ENCODE data around the gene RAB8A.

The RAB8A gene

GRCh38 chr19:16111160-16111908 is at the start of gene RAB8A:
RAB8A (plus strand) TSS chr19:16111889; CDS start chr19:16111902, 13 bp downstream.
- peak; percentile 96 to 99 for DNase-seq (ENCODE audit: extremely low read depth in 1 of 2, low read depth in 1 of 2)

- no peak for DNase-seq (ENCODE audit: extremely low read depth in 1 of 2, low read depth in 1 of 2)
These were observed 49.7 kb upstream of the RAB8A start for GRCh38 chr19:16061943-16062342.

DNA sequence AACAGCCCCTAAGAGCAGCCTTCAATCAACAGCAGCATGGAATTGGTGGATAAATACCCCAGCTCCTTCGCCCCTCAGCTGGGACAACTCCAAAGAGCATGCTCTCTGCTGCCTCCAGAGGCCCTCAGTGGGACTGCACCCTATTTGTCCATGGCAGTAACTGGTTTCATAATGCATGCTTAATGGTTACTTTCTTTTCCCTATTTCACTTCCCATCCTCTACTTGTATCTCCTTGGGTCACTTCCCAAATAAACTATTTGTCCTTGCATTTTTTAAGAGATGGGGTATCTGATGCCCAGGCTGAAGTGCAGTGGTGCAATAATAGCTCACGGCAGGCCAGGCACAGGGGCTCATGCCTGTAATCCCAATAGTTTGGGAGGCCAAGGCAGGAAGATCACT is 48.9 kb upstream of the RAB8A start:
- DNase-seq (ENCODE audit: extremely low read depth in 1 of 2, low read depth in 1 of 2) = no peak

DNA sequence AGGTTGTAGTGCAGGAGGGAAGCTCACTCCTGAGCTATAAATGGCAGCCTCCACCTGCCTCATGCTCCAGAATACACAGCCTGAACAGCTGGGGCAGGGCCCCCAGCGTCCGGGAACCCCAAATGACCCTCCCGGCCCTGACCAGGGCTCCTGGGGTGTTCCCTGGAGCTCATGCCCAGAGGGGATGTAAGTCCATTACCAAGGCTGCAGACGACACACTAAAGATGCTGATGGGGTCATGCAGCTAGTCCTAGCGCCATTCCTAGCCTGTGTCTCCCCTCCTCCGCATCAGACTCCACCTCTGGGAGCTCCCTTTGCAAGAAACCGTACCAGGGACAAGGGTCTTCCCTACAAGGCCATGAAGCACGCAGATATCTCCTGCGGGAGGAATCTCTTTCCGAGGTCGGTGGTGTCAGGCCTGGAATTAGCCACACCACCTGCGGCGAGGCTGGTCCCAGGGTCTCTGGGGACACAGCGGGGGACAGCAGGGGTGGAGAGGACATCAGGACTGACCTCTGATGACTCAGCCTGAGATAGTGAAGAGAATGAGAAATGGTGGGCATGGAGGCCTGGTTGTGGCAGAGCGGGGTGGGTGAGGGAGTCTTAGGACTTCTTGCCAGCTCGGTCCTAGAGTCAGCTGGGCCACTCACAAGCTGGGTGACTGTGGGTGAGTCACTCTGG is 47.3 kb upstream of the RAB8A start:
- no peak for DNase-seq (ENCODE audit: extremely low read depth in 1 of 2, low read depth in 1 of 2)

- DNase-seq (ENCODE audit: extremely low read depth in 1 of 2, low read depth in 1 of 2) = no peak
These were observed 45.0 kb upstream of the RAB8A start for GRCh38 chr19:16066611-16067104.

DNA sequence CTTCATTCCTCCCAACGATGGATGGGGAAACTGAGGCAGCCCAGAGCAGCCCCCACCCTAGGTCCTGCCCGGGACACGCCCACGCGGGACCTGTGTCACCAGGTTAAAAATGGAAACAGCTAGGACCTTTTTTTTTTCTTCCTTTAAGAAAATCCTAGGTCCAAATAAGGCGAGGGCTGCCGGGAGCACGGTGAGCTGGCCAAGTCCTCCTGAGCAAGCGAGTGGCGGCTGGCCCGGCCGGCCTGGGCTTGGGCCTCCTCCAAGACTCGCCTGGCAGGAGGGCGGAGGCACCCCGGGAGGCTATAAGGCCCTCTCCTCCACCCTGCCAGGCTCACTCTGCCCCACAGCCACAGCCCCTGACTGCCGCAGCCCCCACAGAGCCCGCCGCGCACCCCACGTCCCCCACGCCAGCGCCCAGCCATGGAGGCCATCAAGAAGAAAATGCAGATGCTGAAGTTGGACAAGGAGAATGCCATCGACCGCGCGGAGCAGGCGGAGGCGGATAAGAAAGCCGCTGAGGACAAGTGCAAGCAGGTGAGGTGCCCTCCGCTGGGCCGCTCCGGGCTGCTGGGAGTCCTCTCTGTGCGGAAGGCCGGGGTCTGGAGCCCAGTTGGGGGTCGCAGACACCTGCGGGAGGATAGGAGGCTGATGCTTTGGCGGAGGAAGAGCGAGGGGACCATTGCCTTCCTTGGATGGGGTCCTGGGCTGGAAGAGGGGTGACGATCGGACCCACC is 44.3 kb upstream of the RAB8A start:
- no peak for DNase-seq (ENCODE audit: extremely low read depth in 1 of 2, low read depth in 1 of 2)

GRCh38 chr19:16068696-16069259 is 42.9 kb upstream of the RAB8A start:
- no peak for DNase-seq (ENCODE audit: extremely low read depth in 1 of 2, low read depth in 1 of 2)

- DNase-seq (ENCODE audit: extremely low read depth in 1 of 2, low read depth in 1 of 2) = no peak
These were observed 41.8 kb upstream of the RAB8A start for GRCh38 chr19:16069813-16070365.

- DNase-seq (ENCODE audit: extremely low read depth in 1 of 2, low read depth in 1 of 2) = peak in 1 of 2 donors; percentile 89
These were observed 41.2 kb upstream of the RAB8A start for GRCh38 chr19:16070366-16070990.

DNA sequence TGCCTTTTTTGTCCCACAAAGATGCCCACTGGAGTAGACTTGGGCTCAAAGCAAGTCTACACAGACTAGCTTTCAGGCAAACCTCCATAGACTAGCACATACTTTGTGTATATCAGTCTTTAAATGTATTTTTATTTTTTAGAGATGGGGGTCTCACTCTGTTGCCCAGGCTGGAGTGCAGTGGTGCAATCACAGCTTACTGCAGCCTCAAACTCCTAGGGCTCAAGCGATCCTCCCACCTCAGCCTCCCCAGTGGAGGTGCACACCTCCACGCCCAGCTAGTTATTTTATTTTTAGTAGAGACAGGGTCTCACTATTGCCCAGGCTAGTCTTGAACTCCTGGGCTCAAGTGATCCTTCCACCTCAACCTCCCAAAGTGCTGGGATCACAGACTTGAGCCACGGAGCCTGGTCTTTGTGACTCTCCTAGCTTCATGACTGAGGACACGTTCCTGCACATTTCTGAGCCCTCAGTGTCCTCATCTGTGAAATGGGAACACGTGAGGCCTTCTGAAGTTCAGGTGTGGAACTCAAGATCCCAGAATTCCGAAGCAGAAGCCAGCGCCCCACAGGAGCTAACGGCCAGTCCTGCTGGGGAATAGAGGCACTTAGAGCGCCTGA is 40.5 kb upstream of the RAB8A start:
- no peak for DNase-seq (ENCODE audit: extremely low read depth in 1 of 2, low read depth in 1 of 2)

- no peak for DNase-seq (ENCODE audit: extremely low read depth in 1 of 2, low read depth in 1 of 2)
These were observed 38.2 kb upstream of the RAB8A start for GRCh38 chr19:16073481-16073880.

- no peak for DNase-seq (ENCODE audit: extremely low read depth in 1 of 2, low read depth in 1 of 2)
These were observed 37.7 kb upstream of the RAB8A start for GRCh38 chr19:16073988-16074387.

GRCh38 chr19:16074488-16075365 is 37.0 kb upstream of the RAB8A start:
- no peak for DNase-seq (ENCODE audit: extremely low read depth in 1 of 2, low read depth in 1 of 2)

- no peak for DNase-seq (ENCODE audit: extremely low read depth in 1 of 2, low read depth in 1 of 2)
These were observed 36.1 kb upstream of the RAB8A start for GRCh38 chr19:16075430-16076153.

- DNase-seq (ENCODE audit: extremely low read depth in 1 of 2, low read depth in 1 of 2) = peak; percentile 83 to 90
These were observed 35.3 kb upstream of the RAB8A start, which contains the start of gene TPM4 for GRCh38 chr19:16076154-16076957. TPM4 (plus strand) TSS chr19:16076495; CDS start chr19:16076566, 71 bp downstream.

GRCh38 chr19:16076958-16077611 is 34.6 kb upstream of the RAB8A start:
- DNase-seq (ENCODE audit: extremely low read depth in 1 of 2, low read depth in 1 of 2) = no peak

All from stimulated activated CD8-positive, alpha-beta memory T cell treated with anti-CD3 and anti-CD28 coated beads, Interleukin-7, amount 100 ng/mL, for 48 hours (primary cell).